WTC11 (cell line): ENCODE results near the gene NAALADL2. TPM values are rescaled to one million over a fixed set of nuclear protein-coding genes. Genes with fewer than 3 reads are reported as not detected.

Source experiments
- ATAC-seq: fragments of 200-7000 bp; cut with Tn5 transposase; 2 replicates; pipeline ENCODE4 v1.10.0; 2021; ENCODE audit warnings: mild to moderate bottlenecking, moderate library complexity
- CTCF ChIA-PET: fragments of 300-600 bp; sonication (Branson Sonifier 250); formaldehyde crosslinking; loops from one replicate; lab custom pipeline; 2021; ENCODE audit warnings: antibody characterized with exemption; lab: Charles Lee
- POLR2A ChIA-PET: fragments of 350-600 bp; sonication (Branson Sonifier 250); formaldehyde crosslinking; loops from one replicate; lab custom pipeline; 2021; ENCODE audit warnings: antibody characterized with exemption; lab: Charles Lee
- DNase-seq: peaks from one replicate; pipeline ENCODE4 v3.0.0; 2021; ENCODE audit warnings: low spot score
- H3K27ac Mint-ChIP-seq: 2 replicates; pipeline ENCODE4 v1.8.0; 2021; ENCODE audit warnings: mixed read lengths
- H3K27me3 Mint-ChIP-seq: 2 replicates; pipeline ENCODE4 v1.8.0; 2021; ENCODE audit warnings: low read depth, mild to moderate bottlenecking, moderate library complexity, mixed read lengths
- H3K36me3 Mint-ChIP-seq: 2 replicates; pipeline ENCODE4 v1.8.0; 2021; ENCODE audit warnings: mixed read lengths
- H3K4me1 Mint-ChIP-seq: 2 replicates; pipeline ENCODE4 v1.8.0; 2022; ENCODE audit warnings: mixed read lengths
- H3K4me3 Mint-ChIP-seq: 2 replicates; pipeline ENCODE4 v1.8.0; 2021; ENCODE audit warnings: mild to moderate bottlenecking, moderate library complexity, mixed read lengths
- H3K9me3 Mint-ChIP-seq: 2 replicates; pipeline ENCODE4 v1.8.0; 2021; ENCODE audit warnings: mixed read lengths
- ATF1 ChIP-seq: sonication (generic); formaldehyde crosslinking; IDR thresholded peaks from 2 replicates; pipeline ENCODE4 v1.8.1; 2023; ENCODE audit warnings: mild to moderate bottlenecking, moderate library complexity, missing genetic modification reagents
- ATF6 ChIP-seq: sonication (generic); formaldehyde crosslinking; IDR thresholded peaks from 2 replicates; pipeline ENCODE4 v1.8.1; 2023; ENCODE audit warnings: mild to moderate bottlenecking, missing genetic modification reagents
- E2F4 ChIP-seq: sonication (generic); formaldehyde crosslinking; IDR thresholded peaks from 2 replicates; pipeline ENCODE4 v1.8.1; 2022; ENCODE audit warnings: low read depth, mild to moderate bottlenecking, moderate library complexity, missing genetic modification reagents, borderline replicate concordance
- E2F5 ChIP-seq: sonication (generic); formaldehyde crosslinking; IDR thresholded peaks from 2 replicates; pipeline ENCODE4 v1.8.1; 2022; ENCODE audit warnings: mild to moderate bottlenecking, moderate library complexity, missing genetic modification reagents
- FOXP4 ChIP-seq: sonication (generic); formaldehyde crosslinking; IDR thresholded peaks from 2 replicates; pipeline ENCODE4 v1.8.0; 2022; ENCODE audit warnings: mild to moderate bottlenecking, missing genetic modification reagents
- GRHL2 ChIP-seq: fragments of 250-450 bp; sonication (Bioruptor Pico); IDR thresholded peaks from 2 replicates; pipeline ENCODE4 v1.8.0; 2022; ENCODE audit warnings: mild to moderate bottlenecking, moderate library complexity; ENCODE audit not compliant: insufficient replicate concordance, severe bottlenecking
- GTF2I ChIP-seq: fragments of 250-450 bp; sonication (Bioruptor Pico); conservative IDR thresholded peaks from 2 replicates; pipeline ENCODE4 v1.4.0; 2021; ENCODE audit warnings: mild to moderate bottlenecking
- IRF1 ChIP-seq: sonication (generic); formaldehyde crosslinking; IDR thresholded peaks from 2 replicates; pipeline ENCODE4 v1.8.0; 2023; ENCODE audit warnings: missing genetic modification reagents
- JAZF1 ChIP-seq: fragments of 250-450 bp; sonication (Bioruptor Pico); IDR thresholded peaks from 2 replicates; pipeline ENCODE4 v1.9.0; 2021; ENCODE audit warnings: moderate library complexity, mild to moderate bottlenecking, inconsistent platforms
- KAT7 ChIP-seq: sonication (generic); formaldehyde crosslinking; IDR thresholded peaks from 2 replicates; pipeline ENCODE4 v1.8.1; 2023; ENCODE audit warnings: missing genetic modification reagents, mild to moderate bottlenecking, borderline replicate concordance
- MAX ChIP-seq: sonication (generic); formaldehyde crosslinking; IDR thresholded peaks from 2 replicates; pipeline ENCODE4 v1.8.0; 2022; ENCODE audit warnings: mild to moderate bottlenecking, missing genetic modification reagents
- PRRX2 ChIP-seq: fragments of 250-450 bp; sonication (Bioruptor Pico); IDR thresholded peaks from 2 replicates; pipeline ENCODE4 v1.8.0; 2021; ENCODE audit warnings: mild to moderate bottlenecking
- RORB ChIP-seq: fragments of 250-450 bp; sonication (Bioruptor Pico); IDR thresholded peaks from 2 replicates; pipeline ENCODE4 v1.9.0; 2021; ENCODE audit warnings: mild to moderate bottlenecking
- TCF7 ChIP-seq: sonication (generic); formaldehyde crosslinking; IDR thresholded peaks from 2 replicates; pipeline ENCODE4 v1.8.0; 2022; ENCODE audit warnings: mild to moderate bottlenecking, low read depth, missing genetic modification reagents, moderate library complexity
- TEAD1 ChIP-seq: sonication (generic); formaldehyde crosslinking; IDR thresholded peaks from 2 replicates; pipeline ENCODE4 v1.8.0; 2022; ENCODE audit warnings: mild to moderate bottlenecking, missing genetic modification reagents
- TP53 ChIP-seq: sonication (generic); formaldehyde crosslinking; IDR thresholded peaks from 2 replicates; pipeline ENCODE4 v1.8.1; 2023; ENCODE audit warnings: mild to moderate bottlenecking, missing genetic modification reagents
- ZNF121 ChIP-seq: sonication (generic); formaldehyde crosslinking; IDR thresholded peaks from 2 replicates; pipeline ENCODE4 v1.8.0; 2023; ENCODE audit warnings: missing genetic modification reagents
- ZNF263 ChIP-seq: sonication (generic); formaldehyde crosslinking; IDR thresholded peaks from 2 replicates; pipeline ENCODE4 v1.8.1; 2022; ENCODE audit warnings: low read depth, mild to moderate bottlenecking, moderate library complexity, missing genetic modification reagents
- ZNF425 ChIP-seq: fragments of 250-450 bp; sonication (Bioruptor Pico); conservative IDR thresholded peaks from 2 replicates; pipeline ENCODE4 v1.9.0; 2021; ENCODE audit warnings: mild to moderate bottlenecking
- total RNA-seq: library from RNA; stranded (reverse); gene quantifications from 3 replicates; pipeline ENCODE4 v1.2.3, GENCODE V29; 2021

Gene NAALADL2
- total RNA-seq, 1 experiment from 2014 or later: 1.2 TPM

- no peak for TF ChIP-seq E2F4 (CRISPR knock-in tag)
- no peak for TF ChIP-seq GTF2I
These were observed 872.4 kb downstream of the NAALADL2 start (continued) for GRCh38 chr3:175731543-175731942.

- H3K4me1 Mint-ChIP-seq: 0 out of 2 replicates have a peak, but pooled peaks cover 4% of the 10 kb centered on the region
- CTCF ChIA-PET: interaction anchor here (1.9 kb wide), 1 partner anchor 209 kb away, joined by 4 read pairs; no protein-coding TSS in a partner anchor
- no peak overlapping the region for H3K4me3 Mint-ChIP-seq
- H3K27me3 Mint-ChIP-seq: no peaks in the 10 kb centered on the region
- TF ChIP-seq JAZF1 (CRISPR knock-in tag): no peak
- TF ChIP-seq TCF7 (CRISPR knock-in tag): no peak
- no peak for TF ChIP-seq ATF6 (CRISPR knock-in tag)
- TF ChIP-seq IRF1 (CRISPR knock-in tag): no peak
- TF ChIP-seq MAX: no peak
- TF ChIP-seq TP53 (CRISPR knock-in tag): no peak
- TF ChIP-seq PRRX2 (CRISPR knock-in tag): no peak
- no peak for TF ChIP-seq GRHL2 (CRISPR knock-in tag)
- TF ChIP-seq ZNF121 (CRISPR knock-in tag): no peak
- no peak for TF ChIP-seq KAT7 (CRISPR knock-in tag)
- no peak for DNase-seq
- peaks cover 31% of the 10 kb centered on the region for H3K36me3 Mint-ChIP-seq
- H3K9me3 Mint-ChIP-seq: peaks cover 27% of the 10 kb centered on the region
- H3K27ac Mint-ChIP-seq: no peak overlapping the region
- POLR2A ChIA-PET: no interaction called here
- ATAC-seq: no peak
These were observed 872.9 kb downstream of the NAALADL2 start for GRCh38 chr3:175732017-175732416.

- DNase-seq: no peak
- no peak for ATAC-seq
- CTCF ChIA-PET: no interaction called here
- H3K27me3 Mint-ChIP-seq: no peaks in the 10 kb centered on the region
- TF ChIP-seq FOXP4 (CRISPR knock-in tag): no peak
- peaks cover 27% of the 10 kb centered on the region for H3K9me3 Mint-ChIP-seq
- H3K36me3 Mint-ChIP-seq: peaks cover 31% of the 10 kb centered on the region
- H3K4me3 Mint-ChIP-seq: no peak overlapping the region
- H3K4me1 Mint-ChIP-seq: peaks cover 10% of the 10 kb centered on the region
- POLR2A ChIA-PET: no interaction called here
- H3K27ac Mint-ChIP-seq: no peak overlapping the region
These were observed 876.7 kb downstream of the NAALADL2 start for GRCh38 chr3:175735866-175736265.

GRCh38 chr3:175737646-175738572, 878.8 kb downstream of the NAALADL2 start:
- H3K4me3 Mint-ChIP-seq: no peak overlapping the region
- no peak for DNase-seq
- H3K27ac Mint-ChIP-seq: no peak overlapping the region
- H3K9me3 Mint-ChIP-seq: peaks cover 27% of the 10 kb centered on the region
- TF ChIP-seq ZNF263 (CRISPR knock-in tag) (no peak), RORB (no peak), ATF1 (CRISPR knock-in tag) (no peak), TEAD1 (CRISPR knock-in tag) (no peak), E2F5 (no peak), ZNF425 (CRISPR knock-in tag) (no peak), KAT7 (CRISPR knock-in tag) (no peak)
- TF ChIP-seq, all 79 proteins: peak for 0
- Mint-ChIP-seq H3K36me3 (peaks cover 31% of the 10 kb centered on the region), H3K27me3 (no peaks in the 10 kb centered on the region), H3K4me1 (peaks cover 6% of the 10 kb centered on the region)
- CTCF ChIA-PET: no interaction called here
- ATAC-seq: no peak
- POLR2A ChIA-PET: no interaction called here
